Measurements from ENCODE around the gene IP6K3.

The IP6K3 gene

DNA sequence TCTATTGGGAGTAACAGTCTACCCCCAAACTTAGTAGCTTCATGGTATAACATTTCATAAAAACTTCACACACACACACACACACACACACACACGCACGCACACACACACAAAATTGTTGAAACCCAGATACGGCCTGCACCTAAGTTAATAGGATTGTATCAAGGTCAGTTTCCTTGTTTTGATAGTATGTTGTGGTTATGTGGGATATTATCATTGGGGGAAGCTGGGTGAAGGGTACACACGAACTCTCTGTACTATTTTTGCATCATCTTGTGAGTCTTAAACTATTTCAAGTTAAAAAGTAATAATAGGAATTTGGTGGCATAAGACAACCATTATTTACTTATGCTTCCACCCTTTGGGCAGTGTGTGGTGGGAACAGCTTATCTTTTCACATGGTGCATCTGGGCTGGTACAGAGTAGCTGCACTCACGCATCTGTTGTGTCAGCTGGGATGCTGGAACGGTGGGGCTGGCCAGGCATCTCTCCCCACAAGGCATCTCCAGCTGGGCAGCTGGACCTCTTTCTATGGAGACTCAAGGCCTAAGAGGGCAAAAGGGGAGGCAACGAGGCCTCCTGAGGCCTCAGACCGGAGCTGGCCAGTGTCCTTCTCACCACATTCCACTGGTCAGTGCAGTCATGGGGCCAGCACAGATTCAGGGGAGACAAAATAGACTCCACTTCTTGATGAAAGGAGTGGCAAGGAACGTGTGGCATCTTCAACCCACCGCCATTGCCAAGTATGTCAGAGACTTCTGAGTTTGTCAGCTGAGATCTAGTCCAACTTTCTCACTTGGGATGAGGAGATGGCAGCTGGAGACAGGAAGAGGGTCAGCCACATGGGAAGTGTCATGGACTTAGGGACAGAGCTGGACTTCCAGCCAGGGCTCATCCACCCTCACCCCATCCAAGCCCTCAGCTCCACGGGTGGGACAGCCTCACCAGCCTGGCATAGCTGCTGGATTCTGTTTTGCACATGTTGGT, 20.5 kb upstream of the IP6K3 start:
- TF ChIP-seq, protein P1, sequence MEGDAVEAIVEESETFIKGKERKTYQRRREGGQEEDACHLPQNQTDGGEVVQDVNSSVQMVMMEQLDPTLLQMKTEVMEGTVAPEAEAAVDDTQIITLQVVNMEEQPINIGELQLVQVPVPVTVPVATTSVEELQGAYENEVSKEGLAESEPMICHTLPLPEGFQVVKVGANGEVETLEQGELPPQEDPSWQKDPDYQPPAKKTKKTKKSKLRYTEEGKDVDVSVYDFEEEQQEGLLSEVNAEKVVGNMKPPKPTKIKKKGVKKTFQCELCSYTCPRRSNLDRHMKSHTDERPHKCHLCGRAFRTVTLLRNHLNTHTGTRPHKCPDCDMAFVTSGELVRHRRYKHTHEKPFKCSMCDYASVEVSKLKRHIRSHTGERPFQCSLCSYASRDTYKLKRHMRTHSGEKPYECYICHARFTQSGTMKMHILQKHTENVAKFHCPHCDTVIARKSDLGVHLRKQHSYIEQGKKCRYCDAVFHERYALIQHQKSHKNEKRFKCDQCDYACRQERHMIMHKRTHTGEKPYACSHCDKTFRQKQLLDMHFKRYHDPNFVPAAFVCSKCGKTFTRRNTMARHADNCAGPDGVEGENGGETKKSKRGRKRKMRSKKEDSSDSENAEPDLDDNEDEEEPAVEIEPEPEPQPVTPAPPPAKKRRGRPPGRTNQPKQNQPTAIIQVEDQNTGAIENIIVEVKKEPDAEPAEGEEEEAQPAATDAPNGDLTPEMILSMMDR (IDR thresholded peaks at IDR 0.05) = no peak
- Mint-ChIP-seq H3K9me3 (peaks cover 13% of the 10 kb centered on the region), H3K4me1 (peaks cover 67% of the 10 kb centered on the region), H3K36me3 (ENCODE audit: low read depth) (no peaks in the 10 kb centered on the region), H3K27me3 (ENCODE audit: low read depth, poor library complexity) (peaks cover 12% of the 10 kb centered on the region), H3K27ac (no peak overlapping the region), H3K4me3 (no peak overlapping the region)
- DNase-seq = no peak

DNA sequence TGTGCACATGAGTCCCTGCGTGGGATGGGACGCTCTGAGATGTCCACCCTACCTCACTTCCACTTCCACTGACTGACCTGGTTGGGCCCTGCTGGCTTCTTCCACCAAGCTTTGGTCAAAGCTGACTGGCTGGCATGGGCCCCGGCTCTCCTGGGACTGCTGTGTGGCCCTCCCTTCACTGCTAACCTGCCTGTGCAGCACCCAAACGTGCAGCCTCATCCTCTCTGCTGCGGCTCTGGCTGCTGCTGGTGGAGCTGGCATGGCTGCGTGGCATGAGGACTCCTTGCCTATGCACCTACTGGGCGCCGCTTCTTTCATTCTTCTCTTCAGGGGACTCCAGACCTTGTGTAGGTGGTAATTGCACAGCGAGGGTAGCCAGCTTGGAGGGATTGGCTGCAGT, 18.7 kb upstream of the IP6K3 start:
- Mint-ChIP-seq H3K4me3 (no peak overlapping the region), H3K36me3 (ENCODE audit: low read depth) (no peaks in the 10 kb centered on the region), H3K27ac (peak overlapping the region; percentile 71), H3K27me3 (ENCODE audit: low read depth, poor library complexity) (peaks cover 10% of the 10 kb centered on the region), H3K4me1 (peaks cover 70% of the 10 kb centered on the region), H3K9me3 (peaks cover 13% of the 10 kb centered on the region)
- TF ChIP-seq, protein P1 (IDR thresholded peaks at IDR 0.05) = no peak
- DNase-seq = no peak

- Mint-ChIP-seq H3K36me3 (ENCODE audit: low read depth) (no peaks in the 10 kb centered on the region), H3K4me1 (peaks cover 70% of the 10 kb centered on the region), H3K27ac (no peak overlapping the region), H3K4me3 (no peak overlapping the region), H3K27me3 (ENCODE audit: low read depth, poor library complexity) (peaks cover 10% of the 10 kb centered on the region), H3K9me3 (peaks cover 13% of the 10 kb centered on the region)
- DNase-seq = no peak
- TF ChIP-seq, protein P1 (IDR thresholded peaks at IDR 0.05) = no peak
Measured at GRCh38 chr6:33764036-33764435, 17.3 kb upstream of the IP6K3 start.

DNA sequence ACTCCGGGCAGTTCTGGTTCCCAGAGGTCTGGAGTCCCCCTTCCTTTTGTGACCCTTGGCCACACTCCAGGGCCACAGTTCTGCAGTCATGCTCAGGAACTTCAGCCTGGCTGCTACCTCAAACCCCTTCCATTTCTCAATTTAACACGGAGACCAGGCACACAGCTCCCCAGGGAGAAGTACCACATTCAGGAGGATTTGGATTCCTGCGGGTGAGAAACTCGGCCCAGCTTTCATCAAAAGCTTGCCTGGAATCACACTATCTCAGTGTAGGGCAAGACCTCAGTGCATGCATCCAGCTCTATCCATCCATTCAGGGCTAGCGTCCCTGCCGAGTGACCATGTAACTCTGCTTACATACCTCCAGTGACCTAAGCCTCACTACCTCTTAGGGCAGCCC, 16.8 kb upstream of the IP6K3 start:
- TF ChIP-seq, protein P1 (IDR thresholded peaks at IDR 0.05) = no peak
- H3K27ac Mint-ChIP-seq = no peak overlapping the region

GRCh38 chr6:33762713-33763112, 16.0 kb upstream of the IP6K3 start:
- no peak overlapping the region for H3K4me3 Mint-ChIP-seq
- no peak overlapping the region for H3K27ac Mint-ChIP-seq
- peaks cover 10% of the 10 kb centered on the region for H3K27me3 Mint-ChIP-seq (ENCODE audit: low read depth, poor library complexity)
- peaks cover 13% of the 10 kb centered on the region for H3K9me3 Mint-ChIP-seq
- no peak for DNase-seq
- TF ChIP-seq, protein P1 (IDR thresholded peaks at IDR 0.05) = no peak
- H3K36me3 Mint-ChIP-seq (ENCODE audit: low read depth) = no peaks in the 10 kb centered on the region
- H3K4me1 Mint-ChIP-seq = peaks cover 69% of the 10 kb centered on the region

More for the DNA sequence above, 16.8 kb upstream of the IP6K3 start:
- H3K4me1 Mint-ChIP-seq = peaks cover 68% of the 10 kb centered on the region
- no peaks in the 10 kb centered on the region for H3K36me3 Mint-ChIP-seq (ENCODE audit: low read depth)
- H3K9me3 Mint-ChIP-seq = peaks cover 13% of the 10 kb centered on the region
- DNase-seq = no peak
- H3K4me3 Mint-ChIP-seq = no peak overlapping the region
- peaks cover 10% of the 10 kb centered on the region for H3K27me3 Mint-ChIP-seq (ENCODE audit: low read depth, poor library complexity)

Measured in nephron progenitor cell (in vitro differentiated cells).